ENCODE data around the gene PILRA. TPM values are rescaled to one million over a fixed set of nuclear protein-coding genes. Genes with fewer than 3 reads are reported as not detected.

Gene PILRA
- total RNA-seq, 1 experiment from 2014 or later: 1.8 TPM

GRCh38 chr7:100352984-100353684 lies 20.2 kb upstream of the PILRA start:
- ATAC-seq (no peak), DNase-seq (ENCODE audit: low spot score) (no peak)
- TF ChIP-seq ATF6 (CRISPR knock-in tag; IDR thresholded peaks at IDR 0.05): no peak
- no peak for TF ChIP-seq ZNF281 (CRISPR knock-in tag; IDR thresholded peaks at IDR 0.05)
- TF ChIP-seq SOX15 (CRISPR knock-in tag; IDR thresholded peaks at IDR 0.05): no peak
- no peak for TF ChIP-seq ATF1 (CRISPR knock-in tag; IDR thresholded peaks at IDR 0.05)
- TF ChIP-seq CREM (CRISPR knock-in tag; IDR thresholded peaks at IDR 0.05): no peak
- TF ChIP-seq ZNF425 (CRISPR knock-in tag; conservative IDR thresholded peaks at IDR 0.05): no peak
- no peak for TF ChIP-seq CREB1 (CRISPR knock-in tag; IDR thresholded peaks at IDR 0.05)
- no peak for TF ChIP-seq HMGA2 (CRISPR knock-in tag; IDR thresholded peaks at IDR 0.05)
- no peak for TF ChIP-seq FOXK1 (CRISPR knock-in tag; IDR thresholded peaks at IDR 0.05)
- no peak for TF ChIP-seq ZSCAN18 (CRISPR knock-in tag; IDR thresholded peaks at IDR 0.05)
- no peak for TF ChIP-seq PRRX2 (CRISPR knock-in tag; IDR thresholded peaks at IDR 0.05)
- TF ChIP-seq ZBTB43 (CRISPR knock-in tag; IDR thresholded peaks at IDR 0.05): no peak
- Mint-ChIP-seq H3K4me3 (no peak overlapping the region), H3K36me3 (peaks cover 52% of the 10 kb centered on the region), H3K4me1 (no peaks in the 10 kb centered on the region), H3K27ac (no peak overlapping the region), H3K9me3 (no peaks in the 10 kb centered on the region), H3K27me3 (ENCODE audit: low read depth) (no peaks in the 10 kb centered on the region)
- ChIA-PET POLR2A (no interaction called here), CTCF (interaction anchor here (0.6 kb wide), 1 partner anchor 47 kb away, joined by 4 read pairs; no protein-coding TSS in a partner anchor)

GRCh38 chr7:100353685-100354330 lies 19.5 kb upstream of the PILRA start:
- ChIA-PET POLR2A (no interaction called here), CTCF (no interaction called here)
- DNase-seq (ENCODE audit: low spot score) (no peak), ATAC-seq (no peak)
- H3K36me3 Mint-ChIP-seq: peaks cover 52% of the 10 kb centered on the region
- no peaks in the 10 kb centered on the region for H3K9me3 Mint-ChIP-seq
- H3K4me1 Mint-ChIP-seq: no peaks in the 10 kb centered on the region
- H3K27me3 Mint-ChIP-seq (ENCODE audit: low read depth): no peaks in the 10 kb centered on the region
- no peak overlapping the region for H3K27ac Mint-ChIP-seq
- H3K4me3 Mint-ChIP-seq: no peak overlapping the region
- TF ChIP-seq ZBTB43 (CRISPR knock-in tag; IDR thresholded peaks at IDR 0.05) (no peak), ZNF138 (CRISPR knock-in tag; conservative IDR thresholded peaks at IDR 0.05) (no peak), IRF1 (CRISPR knock-in tag; IDR thresholded peaks at IDR 0.05) (no peak), ZNF512 (CRISPR knock-in tag; IDR thresholded peaks at IDR 0.05; ENCODE audit: borderline replicate concordance) (no peak), FOXJ3 (CRISPR knock-in tag; IDR thresholded peaks at IDR 0.05; ENCODE audit: borderline replicate concordance) (no peak), JUN (CRISPR knock-in tag; IDR thresholded peaks at IDR 0.05) (no peak), ZSCAN18 (CRISPR knock-in tag; IDR thresholded peaks at IDR 0.05) (no peak)

Measured in WTC11 (cell line).